A549 (cell line): ENCODE data around the gene ATG4B.

Experiments
- CEBPB ChIP-seq, 2 experiments: fragments of >200 bp in 1 of 2; sonication (Bioruptor Twin) in 1 of 2; formaldehyde crosslinking in 1 of 2; IDR thresholded peaks; 2 replicates each; pipeline ENCODE4 v1.6.1; 2012 to 2016
- CTCF ChIP-seq: fragments of >200 bp; sonication (Bioruptor Twin); formaldehyde crosslinking; IDR thresholded peaks from 3 replicates; pipeline ENCODE4 v1.5.1; 2016
- JUNB ChIP-seq: fragments of >200 bp; sonication (Bioruptor Twin); formaldehyde crosslinking; IDR thresholded peaks from 2 replicates; pipeline ENCODE4 v1.6.1; 2016
- KDM5A ChIP-seq: fragments of 200-600 bp; sonication (generic); IDR thresholded peaks from 2 replicates; pipeline ENCODE4 v1.6.1; 2016; ENCODE audit warnings: antibody characterized with exemption, mild to moderate bottlenecking
- MAX ChIP-seq: IDR thresholded peaks from 2 replicates; pipeline ENCODE4 v1.6.1; 2012
- NPAS2 ChIP-seq: fragments of 250-450 bp; sonication (Bioruptor Pico); IDR thresholded peaks from 2 replicates; pipeline ENCODE4 v1.8.0; 2022; ENCODE audit warnings: mild to moderate bottlenecking, moderate library complexity, borderline replicate concordance
- NR3C1 ChIP-seq: fragments of >200 bp; sonication (Bioruptor Twin); formaldehyde crosslinking; IDR thresholded peaks from 3 replicates; pipeline ENCODE4 v1.6.1; 2017
- POLR2A ChIP-seq: IDR thresholded peaks from 2 replicates; pipeline ENCODE4 v1.6.1; 2012; ENCODE audit warnings: mild to moderate bottlenecking, low read length
- RAD21 ChIP-seq, 2 experiments: fragments of >200 bp in 1 of 2; sonication (Bioruptor Twin) in 1 of 2; formaldehyde crosslinking in 1 of 2; IDR thresholded peaks in 1 of 2; conservative IDR thresholded peaks in 1 of 2; 2 replicates in 1 of 2; 3 replicates in 1 of 2; pipeline ENCODE4 v1.6.1; 2012 to 2018; ENCODE audit warnings: inconsistent platforms in 1 of 2
- RCOR1 ChIP-seq: fragments of 150-350 bp; IDR thresholded peaks from 2 replicates; pipeline ENCODE4 v1.6.1; 2014; ENCODE audit warnings: antibody characterized with exemption, low read length, low read depth
- REST ChIP-seq: fragments of 200-600 bp; sonication (generic); IDR thresholded peaks from 2 replicates; pipeline ENCODE4 v1.6.1; 2016; ENCODE audit warnings: antibody characterized with exemption, mild to moderate bottlenecking, moderate library complexity
- RFX5 ChIP-seq: fragments of 450-650 bp; IDR thresholded peaks from 2 replicates; pipeline ENCODE4 v1.7.1; 2014; ENCODE audit warnings: antibody characterized with exemption, mild to moderate bottlenecking, moderate library complexity
- SMC3 ChIP-seq: fragments of >200 bp; sonication (Bioruptor Twin); formaldehyde crosslinking; IDR thresholded peaks from 3 replicates; pipeline ENCODE4 v1.6.1; 2018; ENCODE audit warnings: inconsistent platforms
- USF2 ChIP-seq: fragments of 450-650 bp; IDR thresholded peaks from 2 replicates; pipeline ENCODE4 v1.6.1; 2014; ENCODE audit warnings: antibody characterized with exemption

- no peak for TF ChIP-seq CTCF
- no peak for TF ChIP-seq NPAS2 (CRISPR knock-in tag)
- TF ChIP-seq MAX: no peak
- TF ChIP-seq JUNB: no peak
- TF ChIP-seq USF2: no peak
- no peak for TF ChIP-seq CEBPB (IDR thresholded peaks at IDR 0.05)
- no peak for TF ChIP-seq POLR2A
- no peak for TF ChIP-seq RAD21 (conservative IDR thresholded peaks at IDR 0.05 in 1 of 2, IDR thresholded peaks at IDR 0.05 in 1 of 2)
- TF ChIP-seq KDM5A: no peak
- TF ChIP-seq REST: no peak
- TF ChIP-seq RCOR1: no peak
- no peak for TF ChIP-seq RFX5
- TF ChIP-seq SMC3: no peak
- no peak for TF ChIP-seq NR3C1
Observed at GRCh38 chr2:241666627-241667400, 29.3 kb downstream of the ATG4B start.
